Uterus (tissue), 4 donors: ENCODE measurements around the gene SNX9. TPM values are rescaled to one million over a fixed set of nuclear protein-coding genes. Genes with fewer than 3 reads are reported as not detected.
"Not testable (repeated sequence)": the region's sequence is repeated elsewhere in the genome, so short reads cannot be mapped to it uniquely, and the experiment has no call there.

ENCODE experiments used
- DNase-seq, 2 donors: peaks; one replicate each; pipeline ENCODE4 v3.0.0-alpha.2; 2019 to 2020
- H3K27ac ChIP-seq, 2 donors: fragments of 200-600 bp; sonication (generic); 1 replicate in 1 of 2; 2 replicates in 1 of 2; pipeline ENCODE4 v1.5.1; 2016 to 2018
- H3K27me3 ChIP-seq, 2 donors: fragments of 200-600 bp; sonication (generic); one replicate each; pipeline ENCODE4 v1.5.1; 2018 to 2019; ENCODE audit warnings: control low read depth in 1 of 2
- H3K36me3 ChIP-seq, 2 donors: fragments of 200-600 bp; sonication (generic); one replicate each; pipeline ENCODE4 v1.5.1; 2019; ENCODE audit warnings: control low read depth in 1 of 2
- H3K4me1 ChIP-seq, 2 donors: fragments of 200-600 bp; sonication (generic); one replicate each; pipeline ENCODE4 v1.5.1; 2018 to 2019; ENCODE audit warnings: control low read depth in 1 of 2
- H3K4me3 ChIP-seq, 2 donors: fragments of 200-600 bp; sonication (generic); 1 replicate in 1 of 2; 2 replicates in 1 of 2; pipeline ENCODE4 v1.5.1; 2018 to 2019; ENCODE audit warnings: mild to moderate bottlenecking in 1 of 2
- H3K9me3 ChIP-seq, 2 donors: fragments of 200-600 bp; sonication (generic); one replicate each; pipeline ENCODE4 v1.5.1; 2019; ENCODE audit warnings: control low read depth in 1 of 2
- CTCF ChIP-seq, 4 experiments: fragments of 200-600 bp in 2 of 4; fragments of 450-650 bp in 2 of 4; sonication (generic) in 2 of 4; IDR thresholded peaks; one replicate each; pipeline ENCODE4 v1.5.1; 2016 to 2019; ENCODE audit warnings: antibody characterized with exemption in 4 of 4, mild to moderate bottlenecking in 2 of 4, moderate library complexity in 1 of 4
- POLR2A ChIP-seq, 2 donors: fragments of 450-650 bp; IDR thresholded peaks; one replicate each; pipeline ENCODE4 v1.6.1; 2016; ENCODE audit warnings: antibody characterized with exemption in 2 of 2, mild to moderate bottlenecking in 1 of 2, moderate library complexity in 1 of 2
- intact Hi-C: fragments of 100-400 bp; cut with DNase I; formaldehyde crosslinking; loops from one replicate; pipeline ENCODE4 v1.15.1; 2023; ENCODE audit warnings: low total_unique reads
- total RNA-seq, 4 donors: library from RNA; depleted of rRNA in 3 of 4; stranded (reverse); fragments of >200 nt in 3 of 4; gene quantifications; one replicate each; pipeline versions ENCODE4 v1.1.0 to v1.2.4, GENCODE V29; 2014 to 2023
- donor health status: DM: yes; HTN: yes; CAD: no.

SNX9 gene
- total RNA-seq, 4 donors from 2014 or later = 31.0 to 65.9 (median 50.5) TPM

- TF ChIP-seq CTCF (IDR thresholded peaks at IDR 0.05) (no peak), POLR2A (IDR thresholded peaks at IDR 0.05) (no peak)
- DNase-seq = no peak
- Histone ChIP-seq H3K27ac (no peak overlapping the region), H3K27me3 (no peaks in the 10 kb centered on the region), H3K36me3 (no peaks in the 10 kb centered on the region), H3K9me3 (no peaks in the 10 kb centered on the region), H3K4me1 (no peaks in the 10 kb centered on the region), H3K4me3 (no peak overlapping the region)
- intact Hi-C loops = no loop called here
Observed at GRCh38 chr6:157893238-157893637, 70.2 kb downstream of the SNX9 start.

- intact Hi-C loops = no loop called here
- DNase-seq = no peak
- Histone ChIP-seq H3K4me3 (no peak overlapping the region), H3K9me3 (no peaks in the 10 kb centered on the region), H3K27me3 (no peaks in the 10 kb centered on the region), H3K36me3 (no peaks in the 10 kb centered on the region), H3K27ac (no peak overlapping the region), H3K4me1 (no peaks in the 10 kb centered on the region)
- TF ChIP-seq POLR2A (IDR thresholded peaks at IDR 0.05) = no peak
- TF ChIP-seq CTCF (IDR thresholded peaks at IDR 0.05) = no peak
Observed at GRCh38 chr6:157895585-157895984, 72.5 kb downstream of the SNX9 start.

- intact Hi-C loops = no loop called here
- no peaks in the 10 kb centered on the region for H3K9me3 ChIP-seq
- no peak for DNase-seq
- no peaks in the 10 kb centered on the region for H3K27me3 ChIP-seq
- no peaks in the 10 kb centered on the region for H3K36me3 ChIP-seq
- no peaks in the 10 kb centered on the region for H3K4me1 ChIP-seq
- H3K4me3 ChIP-seq = no peak overlapping the region
- no peak overlapping the region for H3K27ac ChIP-seq
- no peak for TF ChIP-seq CTCF (IDR thresholded peaks at IDR 0.05)
- TF ChIP-seq POLR2A (IDR thresholded peaks at IDR 0.05) = no peak
Observed at GRCh38 chr6:157896932-157897331, 73.9 kb downstream of the SNX9 start.

- no peaks in the 10 kb centered on the region for H3K36me3 ChIP-seq
- H3K4me1 ChIP-seq = no peaks in the 10 kb centered on the region
- intact Hi-C loops = no loop called here
- H3K27me3 ChIP-seq = no peaks in the 10 kb centered on the region
- H3K4me3 ChIP-seq = no peak overlapping the region
- H3K27ac ChIP-seq = no peak overlapping the region
- DNase-seq = no peak
- no peaks in the 10 kb centered on the region for H3K9me3 ChIP-seq
- TF ChIP-seq POLR2A (IDR thresholded peaks at IDR 0.05) = no peak
- TF ChIP-seq CTCF (IDR thresholded peaks at IDR 0.05) = no peak
Observed at GRCh38 chr6:157898169-157898568, 75.1 kb downstream of the SNX9 start.

- no peak for DNase-seq
- Histone ChIP-seq H3K4me1 (no peaks in the 10 kb centered on the region), H3K36me3 (no peaks in the 10 kb centered on the region), H3K9me3 (no peaks in the 10 kb centered on the region), H3K27ac (no peak overlapping the region), H3K4me3 (no peak overlapping the region), H3K27me3 (no peaks in the 10 kb centered on the region)
- intact Hi-C loops = no loop called here
- TF ChIP-seq CTCF (IDR thresholded peaks at IDR 0.05) (no peak), POLR2A (IDR thresholded peaks at IDR 0.05) (no peak)
Observed at GRCh38 chr6:157898640-157899039, 75.6 kb downstream of the SNX9 start.

- H3K9me3 ChIP-seq, H3K27ac ChIP-seq, H3K27me3 ChIP-seq, intact Hi-C loops, H3K36me3 ChIP-seq, DNase-seq, H3K4me1 ChIP-seq, H3K4me3 ChIP-seq: not testable (repeated sequence)
Observed at GRCh38 chr6:157900262-157900661, 77.2 kb downstream of the SNX9 start.

GRCh38 chr6:157900751-157901150 lies 77.7 kb downstream of the SNX9 start:
- H3K36me3 ChIP-seq, H3K27me3 ChIP-seq, H3K4me1 ChIP-seq, H3K9me3 ChIP-seq, H3K4me3 ChIP-seq, intact Hi-C loops, H3K27ac ChIP-seq, DNase-seq: not testable (repeated sequence)
